Measurements from ENCODE around the gene DPM2. TPM values are rescaled to one million over a fixed set of nuclear protein-coding genes. Genes with fewer than 3 reads are reported as not detected.

The DPM2 gene
- total and polyA plus RNA-seq, 2 of the 4 experiments (the other 2 are of a cell fraction) = 10.8 to 60.6 TPM

- POLR2A ChIA-PET (ENCODE audit: unreplicated experiment) = interaction anchor here (0.5 kb wide), 1 partner anchor 38 kb away, joined by 3 read pairs; the partner anchor contains the start of gene PIP5KL1
- dilution Hi-C loops (cut with HindIII; ENCODE audit: low sequenced_read_pairs, unreplicated experiment) (no loop called here), in situ Hi-C loops (cut with MboI; ENCODE audit: low sequenced_read_pairs) (no loop called here), intact Hi-C loops (cut with micrococcal nuclease) (no loop called here)
- Histone ChIP-seq H3K36me3 (ENCODE audit: control insufficient read depth, insufficient read depth, low read length) (peaks cover 56% of the 10 kb centered on the region), H3K4me2 (ENCODE audit: low read depth, low read length) (no peak overlapping the region), H3K27ac (ENCODE audit: insufficient read depth, low read length) (no peak overlapping the region), H4K20me1 (ENCODE audit: insufficient read depth, low read length) (peaks cover 36% of the 10 kb centered on the region), H2AFZ (replicated peaks; ENCODE audit: low read length, poor library complexity) (no peak overlapping the region), H3K18ac (ENCODE audit: low read depth, low read length) (no peak overlapping the region), H3K56ac (ENCODE audit: extremely low read depth, insufficient read depth, low read length) (no peak overlapping the region), H4K8ac (ENCODE audit: low read depth in 2 of 2, low read length in 2 of 2) (no peak overlapping the region), H3K14ac (replicated peaks; ENCODE audit: low read depth, low read length) (no peak overlapping the region), H2BK5ac (ENCODE audit: low read depth, low read length, poor library complexity, severe bottlenecking) (no peak overlapping the region), H3K23ac (ENCODE audit: low read depth, low read length) (no peak overlapping the region), H2BK20ac (ENCODE audit: low read depth, low read length) (no peak overlapping the region), H4K91ac (ENCODE audit: insufficient read depth, low read depth, low read length) (no peak overlapping the region), H2AK9ac (replicated peaks; ENCODE audit: low read depth, low read length, poor library complexity) (no peak overlapping the region), H2AK5ac (ENCODE audit: low read depth, low read length) (no peak overlapping the region), H2BK15ac (ENCODE audit: low read depth, low read length) (no peak overlapping the region), H3K9me3 (ENCODE audit: control insufficient read depth, insufficient read depth, low read length) (peaks cover 15% of the 10 kb centered on the region), H4K5ac (ENCODE audit: low read depth, low read length) (no peak overlapping the region), H3K9me1 (ENCODE audit: insufficient read depth, low read length) (peaks cover 13% of the 10 kb centered on the region), H3K4ac (ENCODE audit: low read depth, low read length) (no peak overlapping the region), H3K4me3 (ENCODE audit: insufficient read depth, low read depth, low read length) (no peak overlapping the region), H3K27me3 (ENCODE audit: control insufficient read depth, insufficient read depth, low read length) (no peaks in the 10 kb centered on the region), H2BK120ac (ENCODE audit: low read depth, low read length) (no peak overlapping the region), H3K79me1 (ENCODE audit: low read depth in 1 of 2, low read length in 2 of 2) (peaks cover 11 to 62% of the 10 kb centered on the region in 2 experiments), H3K4me1 (ENCODE audit: control insufficient read depth, insufficient read depth, low read length) (peaks cover 10% of the 10 kb centered on the region), H3K9ac (ENCODE audit: low read depth, low read length) (no peak overlapping the region)
- DNase-seq (no peak), ATAC-seq (ENCODE audit: low read depth) (no peak)
- no TSS peak for BruUV-seq (replicated peaks)
- CTCF ChIA-PET = no interaction called here
- WGBS, 2 experiments (ENCODE audit: extremely low coverage in 2 of 2, insufficient read length in 1 of 2) = no CpG with 5 or more reads among the region's 6 CpGs
- TF ChIP-seq RCOR1 (IDR thresholded peaks at IDR 0.05; ENCODE audit: insufficient replicate concordance, low read length) (no peak), MAZ (IDR thresholded peaks at IDR 0.05; ENCODE audit: borderline replicate concordance, low read depth, low read length) (no peak), NFE2L2 (IDR thresholded peaks at IDR 0.05; ENCODE audit: low read depth, low read length) (no peak), MAFK (IDR thresholded peaks at IDR 0.05; ENCODE audit: low read depth, low read length) (no peak), FOS (IDR thresholded peaks at IDR 0.05; ENCODE audit: low read depth, low read length) (no peak), RFX5 (IDR thresholded peaks at IDR 0.05; ENCODE audit: low read depth, low read length) (no peak), BHLHE40 (IDR thresholded peaks at IDR 0.05; ENCODE audit: low read depth, low read length) (no peak), MXI1 (IDR thresholded peaks at IDR 0.05; ENCODE audit: borderline replicate concordance, low read depth, low read length) (no peak), SMC3 (IDR thresholded peaks at IDR 0.05; ENCODE audit: low read depth, low read length) (no peak), RAD21 (IDR thresholded peaks at IDR 0.05; ENCODE audit: low read length) (no peak), CEBPB (IDR thresholded peaks at IDR 0.05; ENCODE audit: low read depth, low read length) (no peak), CHD1 (IDR thresholded peaks at IDR 0.05; ENCODE audit: low read depth, low read length) (no peak), POLR2A (IDR thresholded peaks at IDR 0.05; ENCODE audit: low read depth, low read length) (no peak), CTCF (conservative IDR thresholded peaks at IDR 0.05; ENCODE audit: low read depth, low read length) (no peak)
- TF ChIP-seq, protein P1, sequence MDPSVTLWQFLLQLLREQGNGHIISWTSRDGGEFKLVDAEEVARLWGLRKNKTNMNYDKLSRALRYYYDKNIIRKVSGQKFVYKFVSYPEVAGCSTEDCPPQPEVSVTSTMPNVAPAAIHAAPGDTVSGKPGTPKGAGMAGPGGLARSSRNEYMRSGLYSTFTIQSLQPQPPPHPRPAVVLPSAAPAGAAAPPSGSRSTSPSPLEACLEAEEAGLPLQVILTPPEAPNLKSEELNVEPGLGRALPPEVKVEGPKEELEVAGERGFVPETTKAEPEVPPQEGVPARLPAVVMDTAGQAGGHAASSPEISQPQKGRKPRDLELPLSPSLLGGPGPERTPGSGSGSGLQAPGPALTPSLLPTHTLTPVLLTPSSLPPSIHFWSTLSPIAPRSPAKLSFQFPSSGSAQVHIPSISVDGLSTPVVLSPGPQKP (IDR thresholded peaks at IDR 0.05; ENCODE audit: borderline replicate concordance, low read depth, low read length) = no peak
- TF ChIP-seq, protein P2, sequence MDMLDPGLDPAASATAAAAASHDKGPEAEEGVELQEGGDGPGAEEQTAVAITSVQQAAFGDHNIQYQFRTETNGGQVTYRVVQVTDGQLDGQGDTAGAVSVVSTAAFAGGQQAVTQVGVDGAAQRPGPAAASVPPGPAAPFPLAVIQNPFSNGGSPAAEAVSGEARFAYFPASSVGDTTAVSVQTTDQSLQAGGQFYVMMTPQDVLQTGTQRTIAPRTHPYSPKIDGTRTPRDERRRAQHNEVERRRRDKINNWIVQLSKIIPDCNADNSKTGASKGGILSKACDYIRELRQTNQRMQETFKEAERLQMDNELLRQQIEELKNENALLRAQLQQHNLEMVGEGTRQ (IDR thresholded peaks at IDR 0.05; ENCODE audit: low read depth, low read length) = no peak
Measured at GRCh38 chr9:127892831-127893230, 44.8 kb downstream of the DPM2 start.

All from IMR-90 (cell line).